NCI-H2029 (cell line): Measurements from ENCODE around the gene RAB20.
"Not testable (repeated sequence)": the region's sequence is repeated elsewhere in the genome, so short reads cannot be mapped to it uniquely, and the experiment has no call there.

ENCODE experiments used
- DNase-seq: peaks from one replicate; lab custom pipeline; 2025; lab: John Stamatoyannopoulos, UW

The RAB20 gene

GRCh38 chr13:110561344-110562035 is at the start of gene RAB20:
Gene RAB20, minus strand, starts transcription at chr13:110561722. Its CDS starts 203 bp downstream, at chr13:110561519.
- DNase-seq, result peak; percentile 82

- no peak for DNase-seq
These were observed 49.6 kb upstream of the RAB20 start for GRCh38 chr13:110610955-110611595.

GRCh38 chr13:110607675-110608224 is 46.2 kb upstream of the RAB20 start:
- DNase-seq, result no peak

- not testable (repeated sequence) for DNase-seq
These were observed 44.8 kb upstream of the RAB20 start for GRCh38 chr13:110606281-110606680.

- no peak for DNase-seq
These were observed 43.6 kb upstream of the RAB20 start for GRCh38 chr13:110605132-110605531.

- DNase-seq, result no peak
These were observed 39.5 kb upstream of the RAB20 start for GRCh38 chr13:110600980-110601379.

GRCh38 chr13:110600261-110600819 is 38.8 kb upstream of the RAB20 start:
- DNase-seq, result no peak

- no peak for DNase-seq
These were observed 35.6 kb upstream of the RAB20 start for GRCh38 chr13:110597041-110597689.

- DNase-seq, result peak; percentile 30
These were observed 32.1 kb upstream of the RAB20 start for GRCh38 chr13:110593430-110594130.

GRCh38 chr13:110592665-110593064 is 31.1 kb upstream of the RAB20 start:
- DNase-seq, result no peak

- no peak for DNase-seq
These were observed 29.1 kb upstream of the RAB20 start for GRCh38 chr13:110590577-110590976.

GRCh38 chr13:110589793-110590390 is 28.4 kb upstream of the RAB20 start:
- no peak for DNase-seq

- no peak for DNase-seq
These were observed 21.8 kb upstream of the RAB20 start for GRCh38 chr13:110583178-110583865.

GRCh38 chr13:110582421-110582954 is 21.0 kb upstream of the RAB20 start:
- DNase-seq, result no peak

- no peak for DNase-seq
These were observed 20.1 kb upstream of the RAB20 start for GRCh38 chr13:110581506-110582185.

- DNase-seq, result no peak
These were observed 19.3 kb upstream of the RAB20 start for GRCh38 chr13:110580800-110581199.

GRCh38 chr13:110578363-110578762 is 16.8 kb upstream of the RAB20 start:
- no peak for DNase-seq

- no peak for DNase-seq
These were observed 15.4 kb upstream of the RAB20 start for GRCh38 chr13:110576736-110577476.

- peak; percentile 7 for DNase-seq
These were observed 14.5 kb upstream of the RAB20 start for GRCh38 chr13:110576070-110576394.
